Neutrophil (primary cell): ENCODE results near the gene NPPA.

Experiments
- H3K27ac ChIP-seq: fragments of 200-600 bp; sonication (generic); 2 replicates; pipeline ENCODE4 v1.5.1; 2016; ENCODE audit warnings: mild to moderate bottlenecking, moderate library complexity
- H3K27me3 ChIP-seq: fragments of 200-600 bp; sonication (generic); 2 replicates; pipeline ENCODE4 v1.6.0; 2016; ENCODE audit warnings: mild to moderate bottlenecking
- H3K36me3 ChIP-seq: fragments of 200-600 bp; sonication (generic); 2 replicates; pipeline ENCODE4 v1.5.1; 2017
- H3K4me1 ChIP-seq, 2 experiments: fragments of 200-600 bp in 1 of 2; sonication (generic) in 1 of 2; 1 replicate in 1 of 2; 2 replicates in 1 of 2; pipeline versions ENCODE4 v1.5.1 to v1.6.1; 2013 to 2016; ENCODE audit warnings: low read depth in 1 of 2, low read length in 1 of 2, mild to moderate bottlenecking in 1 of 2, moderate library complexity in 1 of 2; ENCODE audit not compliant: control insufficient read depth in 1 of 2, insufficient read depth in 1 of 2
- H3K4me3 ChIP-seq, 2 experiments: fragments of 200-600 bp in 1 of 2; sonication (generic) in 1 of 2; 1 replicate in 1 of 2; 2 replicates in 1 of 2; pipeline ENCODE4 v1.5.1; 2013 to 2016; ENCODE audit warnings: low read depth in 1 of 2, low read length in 1 of 2, mild to moderate bottlenecking in 1 of 2, moderate library complexity in 1 of 2
- H3K9me3 ChIP-seq: fragments of 200-600 bp; sonication (generic); 2 replicates; pipeline ENCODE4 v1.5.1; 2016
- CTCF ChIP-seq: fragments of 200-600 bp; sonication (generic); IDR thresholded peaks from 2 replicates; pipeline ENCODE4 v1.5.1; 2016; ENCODE audit warnings: antibody characterized with exemption

The NPPA gene

GRCh38 chr1:11860587-11860986 lies 13.0 kb upstream of the NPPA start:
- peaks cover 81% of the 10 kb centered on the region for H3K27me3 ChIP-seq
- no peak for TF ChIP-seq CTCF

GRCh38 chr1:11860083-11860482 lies 12.5 kb upstream of the NPPA start:
- Histone ChIP-seq H3K27ac (no peak overlapping the region), H3K27me3 (peaks cover 79% of the 10 kb centered on the region), H3K36me3 (no peaks in the 10 kb centered on the region)

More at GRCh38 chr1:11860587-11860986, 13.0 kb upstream of the NPPA start:
- Histone ChIP-seq H3K27ac (no peak overlapping the region), H3K36me3 (no peaks in the 10 kb centered on the region), H3K9me3 (no peaks in the 10 kb centered on the region), H3K4me3 (no peak overlapping the region), H3K4me1 (no peaks in the 10 kb centered on the region)

GRCh38 chr1:11858968-11859871 lies 11.6 kb upstream of the NPPA start:
- Histone ChIP-seq H3K9me3 (no peaks in the 10 kb centered on the region), H3K27ac (no peak overlapping the region), H3K27me3 (peaks cover 70% of the 10 kb centered on the region), H3K4me3 (no peak overlapping the region), H3K4me1 (no peaks in the 10 kb centered on the region), H3K36me3 (no peaks in the 10 kb centered on the region)
- no peak for TF ChIP-seq CTCF

More at GRCh38 chr1:11860083-11860482, 12.5 kb upstream of the NPPA start:
- Histone ChIP-seq H3K9me3 (no peaks in the 10 kb centered on the region), H3K4me1 (no peaks in the 10 kb centered on the region), H3K4me3 (no peak overlapping the region)
- no peak for TF ChIP-seq CTCF

- H3K27me3 ChIP-seq: peaks cover 70% of the 10 kb centered on the region
- H3K4me1 ChIP-seq: no peaks in the 10 kb centered on the region
- no peaks in the 10 kb centered on the region for H3K9me3 ChIP-seq
- H3K36me3 ChIP-seq: no peaks in the 10 kb centered on the region
- H3K27ac ChIP-seq: no peak within 1 kb of the TSS
- no peak within 1 kb of the TSS for H3K4me3 ChIP-seq
- TF ChIP-seq CTCF: no peak
Measured at GRCh38 chr1:11858613-11858967, 11.0 kb upstream of the NPPA start, which contains the start of gene NPPB. NPPB (minus strand) TSS chr1:11858945; CDS start chr1:11858833, 112 bp downstream.

GRCh38 chr1:11858158-11858557 lies 10.6 kb upstream of the NPPA start:
- Histone ChIP-seq H3K9me3 (no peaks in the 10 kb centered on the region), H3K36me3 (no peaks in the 10 kb centered on the region), H3K4me1 (no peaks in the 10 kb centered on the region), H3K27me3 (peaks cover 70% of the 10 kb centered on the region), H3K27ac (no peak overlapping the region), H3K4me3 (no peak overlapping the region)
- no peak for TF ChIP-seq CTCF
